GM12878 (cell line): ENCODE results near the gene GNG12. TPM values are rescaled to one million over a fixed set of nuclear protein-coding genes. Genes with fewer than 3 reads are reported as not detected.

Experiments
- ATAC-seq: fragments of 200-7000 bp; cut with Tn5 transposase; 3 replicates; pipeline ENCODE4 v1.9.1; 2020; ENCODE audit warnings: mild to moderate bottlenecking, moderate library complexity
- BruUV-seq: library from RNA; stranded (reverse); fragments of 400-500 nt; replicated peaks from 2 replicates; lab custom pipeline; 2021; lab: Mats Ljungman, UMichigan
- CTCF ChIA-PET: fragments of 300-600 bp; sonication (Branson Sonifier 250); formaldehyde crosslinking; extraction: SDS; loops from one replicate; lab custom pipeline; 2021; ENCODE audit warnings: inconsistent platforms; lab: Yijun Ruan, JAX
- POLR2A ChIA-PET: fragments of 350-600 bp; formaldehyde crosslinking; extraction: SDS; loops from one replicate; lab custom pipeline; 2021; ENCODE audit warnings: inconsistent platforms; lab: Charles Lee
- RAD21 ChIA-PET: fragments of 300-600 bp; sonication (Branson Sonifier 250); formaldehyde crosslinking; loops from one replicate; lab custom pipeline; 2023; ENCODE audit warnings: antibody characterized with exemption; ENCODE audit not compliant: unreplicated experiment; lab: Charles Lee
- SMC1A ChIA-PET: fragments of 300-600 bp; sonication (Branson Sonifier 250); formaldehyde crosslinking; loops from one replicate; lab custom pipeline; 2023; ENCODE audit not compliant: unreplicated experiment, uncharacterized antibody; lab: Charles Lee
- DNase-seq: peaks from one replicate; pipeline ENCODE4 v3.0.0-alpha.2; 2011; ENCODE audit warnings: low read depth, low spot score
- FAIRE-seq: peaks from 3 replicates; lab custom pipeline; 2011; peaks lifted over from hg19 to GRCh38; lab: Jason Lieb, UNC
- H2AFZ ChIP-seq: 2 replicates; pipeline ENCODE4 v1.6.0; 2011; ENCODE audit warnings: low read depth, low read length, control low read depth; ENCODE audit not compliant: control insufficient read depth
- H3K27ac ChIP-seq: 2 replicates; pipeline ENCODE4 v1.5.1; 2011; ENCODE audit warnings: control low read depth; ENCODE audit not compliant: control insufficient read depth, insufficient read depth
- H3K27me3 ChIP-seq, 2 experiments: replicated peaks in 1 of 2; 2 replicates each; pipeline versions ENCODE4 v1.6.0 to v1.6.1; 2011; ENCODE audit warnings: low read length in 1 of 2; ENCODE audit not compliant: control insufficient read depth in 2 of 2, insufficient read depth in 2 of 2
- H3K36me3 ChIP-seq, 2 experiments: 2 replicates each; pipeline ENCODE4 v1.5.1; 2011; ENCODE audit warnings: low read length in 1 of 2; ENCODE audit not compliant: control insufficient read depth in 2 of 2, insufficient read depth in 2 of 2
- H3K4me1 ChIP-seq: 2 replicates; pipeline ENCODE4 v1.6.1; 2011; ENCODE audit warnings: mild to moderate bottlenecking, low read length, moderate library complexity, mixed read lengths; ENCODE audit not compliant: control insufficient read depth, insufficient read depth
- H3K4me2 ChIP-seq: 2 replicates; pipeline ENCODE4 v1.6.0; 2011; ENCODE audit warnings: control low read depth; ENCODE audit not compliant: control insufficient read depth, insufficient read depth
- H3K4me3 ChIP-seq: fragments of 200-600 bp; sonication (generic); 2 replicates; pipeline ENCODE4 v1.5.1; 2016
- H3K79me2 ChIP-seq: 2 replicates; pipeline ENCODE4 v1.6.0; 2011; ENCODE audit warnings: low read length; ENCODE audit not compliant: control insufficient read depth, insufficient read depth
- H3K9ac ChIP-seq: 2 replicates; pipeline ENCODE4 v1.8.0; 2011; ENCODE audit warnings: low read length, control low read depth, mixed read lengths; ENCODE audit not compliant: control insufficient read depth, insufficient read depth
- H3K9me3 ChIP-seq: replicated peaks from 3 replicates; pipeline ENCODE4 v1.5.1; 2011; ENCODE audit warnings: mild to moderate bottlenecking, low read length; ENCODE audit not compliant: control insufficient read depth, insufficient read depth
- H4K20me1 ChIP-seq: 2 replicates; pipeline ENCODE4 v1.6.0; 2011; ENCODE audit not compliant: control insufficient read depth, insufficient read depth
- ASH2L ChIP-seq: fragments of 300-600, 200-600 bp; sonication (generic); IDR thresholded peaks from 2 replicates; pipeline ENCODE4 v1.6.1; 2017; ENCODE audit warnings: low read depth, mild to moderate bottlenecking, borderline replicate concordance
- CHD1 ChIP-seq: IDR thresholded peaks from 2 replicates; pipeline ENCODE4 v1.6.1; 2012; ENCODE audit warnings: low read depth, low read length, improper control_type of control experiment
- CHD2 ChIP-seq: IDR thresholded peaks from 2 replicates; pipeline ENCODE4 v1.6.1; 2011; ENCODE audit warnings: low read depth, low read length, improper control_type of control experiment, borderline replicate concordance
- SUZ12 ChIP-seq: fragments of 200-600 bp; sonication (generic); IDR thresholded peaks from one replicate; pipeline ENCODE4 v1.6.1; 2018; ENCODE audit warnings: antibody characterized with exemption, mild to moderate bottlenecking; ENCODE audit not compliant: unreplicated experiment
- USF1 ChIP-seq: IDR thresholded peaks from 2 replicates; pipeline ENCODE4 v1.6.1; 2011; ENCODE audit warnings: borderline replicate concordance, low read depth, mild to moderate bottlenecking, moderate library complexity, mixed read lengths, low read length; ENCODE audit not compliant: insufficient read depth; ENCODE audit errors: extremely low read length
- WGBS: methylation state at CpG from one replicate; pipeline ENCODE4 v1.1.6; 2016; ENCODE audit warnings: low lambda C conversion rate; ENCODE audit not compliant: insufficient replicate concordance, insufficient coverage; ENCODE audit errors: missing lambda C conversion rate; 5-methylcytosine and 5-hydroxymethylcytosine counted together
- in situ Hi-C: fragments of 300-500 bp; cut with MboI; formaldehyde crosslinking; loops from 9 replicates; pipeline ENCODE4 v1.14.3; 2018; ENCODE audit warnings: mixed read lengths
- intact Hi-C: fragments of 100-400 bp; cut with micrococcal nuclease; formaldehyde crosslinking; loops from one replicate; pipeline ENCODE4 v1.14.2; 2022; ENCODE audit not compliant: unreplicated experiment
- polyA plus RNA-seq, 11 experiments: library from polyadenylated mRNA; depleted of rRNA in 4 of 11; unstranded in 6 of 11; stranded (reverse) in 5 of 11; fragments of >200 nt; fragmentation: Nextera tagmentation in 4 of 11; fragmentation: Illumina TruSeq in 1 of 11; extraction: Ambion mirVana in 4 of 11; extraction: Trizol in 1 of 11; gene quantifications; 1 replicate in 1 of 11; 2 replicates in 10 of 11; pipeline versions ENCODE4 v1.2.1 to v1.2.3, GENCODE V29; 2011 to 2016; ENCODE audit warnings: inconsistent platforms in 2 of 11, missing spikeins in 2 of 11, low read depth in 1 of 11
- total RNA-seq, 4 experiments: library from RNA; depleted of rRNA in 3 of 4; stranded (reverse); fragments of >200 nt in 3 of 4; fragmentation: Illumina TruSeq in 1 of 4; extraction: Trizol in 1 of 4; gene quantifications; 2 replicates each; pipeline versions ENCODE4 v1.2.1 to v1.2.3, GENCODE V29; 2013 to 2021

Gene GNG12
- total and polyA plus RNA-seq, 10 of the 15 experiments (the other 5 are each of a cell fraction or from before 2014, with no cell fraction given), result 0.22 to 32.8 (median 0.35) TPM

- no peak for TF ChIP-seq ASH2L
- no peak for TF ChIP-seq CHD1
- TF ChIP-seq USF1, result no peak
These were observed 14.2 kb upstream of the GNG12 start (continued) for GRCh38 chr1:67847466-67847865.

- Histone ChIP-seq H3K4me2 (no peak overlapping the region), H3K4me3 (no peak overlapping the region), H3K4me1 (no peaks in the 10 kb centered on the region), H3K36me3 (no peaks in the 10 kb centered on the region), H4K20me1 (no peaks in the 10 kb centered on the region), H3K27me3 (no peaks in the 10 kb centered on the region), H3K79me2 (no peaks in the 10 kb centered on the region), H3K27ac (no peak overlapping the region), H3K9me3 (no peaks in the 10 kb centered on the region), H3K9ac (no peak overlapping the region), H2AFZ (no peak overlapping the region)
- POLR2A ChIA-PET, result interaction anchor here (0.6 to 1.7 kb wide), 3 partner anchors 8 to 80 kb away, joined by 3 to 7 read pairs (median 5); no protein-coding TSS in a partner anchor
- no peak for ATAC-seq
- intact Hi-C loops (no loop called here), in situ Hi-C loops (no loop called here)
- CTCF ChIA-PET, result interaction anchor here (0.7 to 16.2 kb wide), 9 partner anchors 9 to 312 kb away, joined by 3 to 315 read pairs (median 3); no protein-coding TSS in a partner anchor
- no peak for DNase-seq
- SMC1A ChIA-PET, result interaction anchor here (0.6 to 47.8 kb wide), 11 partner anchors 10 to 165 kb away, joined by 3 to 1058 read pairs (median 4); no protein-coding TSS in a partner anchor
- 33% methylated on average over 1 of the region's 1 CpG for WGBS
- TF ChIP-seq SUZ12 (no peak), CHD2 (no peak)
- FAIRE-seq, result no peak
- no TSS peak for BruUV-seq
- RAD21 ChIA-PET, result interaction anchor here (0.9 to 11.6 kb wide), 6 partner anchors 10 to 274 kb away, joined by 3 to 175 read pairs (median 4); no protein-coding TSS in a partner anchor
These were observed 13.3 kb upstream of the GNG12 start for GRCh38 chr1:67846538-67846937.
